K562 (cell line): ENCODE measurements around the gene RRAGD. TPM values are rescaled to one million over a fixed set of nuclear protein-coding genes. Genes with fewer than 3 reads are reported as not detected.

Source experiments
- CAMTA2 ChIP-seq: fragments of 250-450 bp; sonication (Bioruptor Pico); conservative IDR thresholded peaks from 2 replicates; pipeline ENCODE4 v1.5.1; 2022
- CHD2 ChIP-seq: IDR thresholded peaks from 2 replicates; pipeline ENCODE4 v1.6.1; 2011; ENCODE audit warnings: low read depth, low read length
- E2F3 ChIP-seq: fragments of 250-450 bp; sonication (Bioruptor Pico); IDR thresholded peaks from 2 replicates; pipeline ENCODE4 v1.4.0; 2020; ENCODE audit warnings: mild to moderate bottlenecking
- HDAC6 ChIP-seq: IDR thresholded peaks from 2 replicates; pipeline ENCODE4 v1.6.1; 2012; ENCODE audit warnings: low read depth, mild to moderate bottlenecking, control low read depth, inconsistent platforms, low read length, moderate library complexity
- HMG20A ChIP-seq: fragments of 450-650 bp; formaldehyde crosslinking; conservative IDR thresholded peaks from 2 replicates; pipeline ENCODE4 v1.4.0; 2020; ENCODE audit warnings: mild to moderate bottlenecking, mixed read lengths
- JUND ChIP-seq, 2 experiments: IDR thresholded peaks; 2 replicates in 1 of 2; 3 replicates in 1 of 2; pipeline ENCODE4 v1.6.1; 2011; ENCODE audit warnings: borderline replicate concordance in 2 of 2, low read depth in 2 of 2, low read length in 2 of 2, improper control_type of control experiment in 1 of 2, missing biosample characterization in 1 of 2, missing genetic modification characterization in 1 of 2, missing genetic modification reagents in 1 of 2
- KAT2B ChIP-seq: IDR thresholded peaks from one replicate; pipeline ENCODE4 v1.6.1; 2012; ENCODE audit warnings: low read depth, mild to moderate bottlenecking, control low read depth, inconsistent platforms, low read length, moderate library complexity
- KLF6 ChIP-seq: fragments of 250-450 bp; sonication (Bioruptor Pico); IDR thresholded peaks from 2 replicates; pipeline ENCODE4 v1.4.0; 2020; ENCODE audit warnings: mild to moderate bottlenecking, moderate library complexity, borderline replicate concordance
- MBD2 ChIP-seq: sonication (generic); IDR thresholded peaks from 2 replicates; pipeline ENCODE4 v1.6.1; 2016; ENCODE audit warnings: low read depth, borderline replicate concordance
- NONO ChIP-seq, 2 experiments: fragments of 200-400 bp in 1 of 2; fragments of 450-650 bp in 1 of 2; formaldehyde crosslinking in 1 of 2; IDR thresholded peaks; 2 replicates each; pipeline ENCODE4 v1.6.1; 2017; ENCODE audit warnings: low read depth in 2 of 2, mild to moderate bottlenecking in 2 of 2, moderate library complexity in 2 of 2, low read length in 1 of 2
- PRPF4 ChIP-seq: fragments of 200-400 bp; formaldehyde crosslinking; IDR thresholded peaks from one replicate; pipeline ENCODE4 v1.6.1; 2017; ENCODE audit warnings: low read length, low read depth, mild to moderate bottlenecking; ENCODE audit not compliant: insufficient read depth, poor library complexity, severe bottlenecking
- RB1 ChIP-seq: fragments of 450-650 bp; IDR thresholded peaks from 2 replicates; pipeline ENCODE4 v1.6.1; 2017; ENCODE audit warnings: low read depth, mild to moderate bottlenecking
- TCF3 ChIP-seq: sonication (generic); formaldehyde crosslinking; IDR thresholded peaks from 2 replicates; pipeline ENCODE4 v1.4.0; 2020; ENCODE audit warnings: mild to moderate bottlenecking, missing genetic modification reagents
- XRCC5 ChIP-seq: fragments of 200-400 bp; formaldehyde crosslinking; IDR thresholded peaks from 2 replicates; pipeline ENCODE4 v1.6.1; 2017; ENCODE audit warnings: low read depth, mild to moderate bottlenecking, low read length
- ZBTB7A ChIP-seq: IDR thresholded peaks from 2 replicates; pipeline ENCODE4 v1.6.1; 2011; ENCODE audit warnings: low read depth, mild to moderate bottlenecking, low read length, moderate library complexity, borderline replicate concordance; ENCODE audit not compliant: control insufficient read depth
- ZNF175 ChIP-seq: fragments of 200-800 bp; sonication (Bioruptor generic); IDR thresholded peaks from 2 replicates; pipeline ENCODE4 v1.6.1; 2016; ENCODE audit warnings: low read depth, mild to moderate bottlenecking, missing genetic modification characterization, missing compliant biosample characterization
- ZNF408 ChIP-seq: fragments of 250-450 bp; sonication (Bioruptor Pico); IDR thresholded peaks from 2 replicates; pipeline ENCODE4 v1.4.0; 2020; ENCODE audit warnings: low read depth, mild to moderate bottlenecking, moderate library complexity
- ZNF77 ChIP-seq: fragments of 250-450 bp; sonication (Bioruptor Pico); IDR thresholded peaks from 2 replicates; pipeline ENCODE4 v1.5.0; 2020
- polyA plus RNA-seq, 8 experiments: library from polyadenylated mRNA; depleted of rRNA in 4 of 8; stranded (reverse) in 5 of 8; unstranded in 3 of 8; fragments of >200 nt; fragmentation: Nextera tagmentation in 2 of 8; fragmentation: Illumina TruSeq in 1 of 8; extraction: Ambion mirVana in 2 of 8; extraction: Trizol in 1 of 8; gene quantifications; 2 replicates each; pipeline versions ENCODE4 v1.2.1 to v1.2.3, GENCODE V29; 2011 to 2014; ENCODE audit warnings: inconsistent platforms in 1 of 8, missing spikeins in 1 of 8
- total RNA-seq, 7 experiments: library from RNA; depleted of rRNA in 6 of 7; stranded (reverse); fragments of >200 nt in 6 of 7; fragmentation: Illumina TruSeq in 2 of 7; extraction: Trizol in 2 of 7; gene quantifications; 2 replicates each; pipeline versions ENCODE4 v1.2.1 to v1.2.3, GENCODE V29; 2011 to 2021; ENCODE audit warnings: low replicate concordance in 1 of 7
- TF ChIP-seq, protein P1 (sequence below): fragments of 450-650 bp; formaldehyde crosslinking; IDR thresholded peaks from 2 replicates; pipeline ENCODE4 v1.4.0; 2020; ENCODE audit warnings: mild to moderate bottlenecking, mixed read lengths
- TF ChIP-seq, protein P2 (sequence below): fragments of 250-450 bp; sonication (Bioruptor Pico); IDR thresholded peaks from 2 replicates; pipeline ENCODE4 v1.4.0; 2020
- TF ChIP-seq, protein P3 (sequence below): sonication (generic); formaldehyde crosslinking; IDR thresholded peaks from 2 replicates; pipeline ENCODE4 v1.8.1; 2023; ENCODE audit warnings: mild to moderate bottlenecking, missing genetic modification reagents, moderate library complexity
- TF ChIP-seq, protein P4 (sequence below): sonication (generic); formaldehyde crosslinking; IDR thresholded peaks from 2 replicates; pipeline ENCODE4 v1.8.0; 2022; ENCODE audit warnings: mild to moderate bottlenecking, missing genetic modification reagents

The RRAGD gene
- total and polyA plus RNA-seq, 9 of the 15 experiments (the other 6 are each of a cell fraction or from before 2014, with no cell fraction given), result 0.03 to 0.07 (median 0.04) TPM; not detected in 6

DNA sequence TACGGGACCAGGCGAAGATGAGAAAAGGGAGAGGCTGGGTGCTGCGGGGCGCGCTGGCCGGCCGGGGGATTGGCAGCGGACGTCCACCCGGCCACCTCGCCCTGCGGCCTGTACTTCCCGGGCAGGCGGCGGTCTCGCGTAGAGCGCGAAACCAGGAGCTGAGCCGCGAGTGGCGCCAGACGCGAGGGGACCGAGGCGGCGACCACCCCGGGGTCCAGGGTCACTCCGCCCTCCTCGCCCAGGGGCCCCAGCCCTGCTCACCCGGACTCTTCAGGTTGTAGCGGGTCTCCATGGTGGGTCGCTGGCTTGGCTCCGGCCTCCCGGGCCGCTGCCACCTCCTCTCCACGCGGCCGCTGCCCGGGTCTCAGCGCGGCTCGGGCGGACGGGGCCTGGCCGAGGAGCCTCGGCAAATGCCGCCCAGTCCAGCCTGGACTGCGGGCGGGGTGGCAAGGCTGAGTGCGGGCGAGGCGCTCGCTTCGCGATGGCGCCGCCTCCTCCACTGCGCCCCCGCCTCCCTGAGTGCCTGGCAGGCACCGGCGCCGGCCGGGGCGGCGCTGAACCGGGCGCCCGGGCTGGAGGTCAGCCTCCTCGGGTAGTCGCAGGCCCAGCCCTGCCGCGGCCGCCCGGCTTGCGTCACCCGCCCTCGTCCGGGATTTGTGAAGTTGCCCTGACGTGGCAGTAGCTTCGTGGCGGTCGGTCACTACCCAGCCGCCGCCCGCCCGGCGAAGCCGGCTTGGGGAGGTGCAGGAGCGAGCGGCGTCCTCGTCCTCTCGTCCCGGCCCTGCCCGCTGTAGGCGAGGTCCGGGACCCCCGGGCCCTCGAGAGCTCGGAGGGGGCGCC is 59.6 kb downstream of the RRAGD start, which contains the start of gene UBE2J1 (continued):
- TF ChIP-seq, protein P1, sequence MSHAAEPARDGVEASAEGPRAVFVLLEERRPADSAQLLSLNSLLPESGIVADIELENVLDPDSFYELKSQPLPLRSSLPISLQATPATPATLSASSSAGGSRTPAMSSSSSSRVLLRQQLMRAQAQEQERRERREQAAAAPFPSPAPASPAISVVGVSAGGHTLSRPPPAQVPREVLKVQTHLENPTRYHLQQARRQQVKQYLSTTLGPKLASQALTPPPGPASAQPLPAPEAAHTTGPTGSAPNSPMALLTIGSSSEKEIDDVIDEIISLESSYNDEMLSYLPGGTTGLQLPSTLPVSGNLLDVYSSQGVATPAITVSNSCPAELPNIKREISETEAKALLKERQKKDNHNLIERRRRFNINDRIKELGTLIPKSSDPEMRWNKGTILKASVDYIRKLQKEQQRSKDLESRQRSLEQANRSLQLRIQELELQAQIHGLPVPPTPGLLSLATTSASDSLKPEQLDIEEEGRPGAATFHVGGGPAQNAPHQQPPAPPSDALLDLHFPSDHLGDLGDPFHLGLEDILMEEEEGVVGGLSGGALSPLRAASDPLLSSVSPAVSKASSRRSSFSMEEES (CRISPR knock-in tag), result no peak
- TF ChIP-seq ZBTB7A (peak; percentile 12; the same call in 1 of the 2 replicates), RB1 (0 out of 2 replicates have a peak, but pooled peaks have one; percentile 50), CHD2 (0 out of 2 replicates have a peak, but pooled peaks have one; percentile 42), PRPF4 (peak; percentile 20), ZNF77 (CRISPR knock-in tag) (no peak), KAT2B (no peak), ZNF175 (peak; percentile 68; the same call in 1 of the 2 replicates), XRCC5 (no peak), ZNF408 (CRISPR knock-in tag) (no peak), MBD2 (no peak), E2F3 (CRISPR knock-in tag) (no peak), HMG20A (CRISPR knock-in tag) (no peak), JUND (IDR thresholded peaks at IDR 0.05; ENCODE audit: borderline replicate concordance, low read depth, low read length) (peak; percentile 68), JUND (tag; IDR thresholded peaks at IDR 0.05; ENCODE audit: borderline replicate concordance, low read depth, low read length) (peak; percentile 46; the same call in 1 of the 3 replicates), HDAC6 (no peak), CAMTA2 (CRISPR knock-in tag) (no peak), KLF6 (CRISPR knock-in tag) (no peak; the same call in 1 of the 2 replicates), NONO (IDR thresholded peaks at IDR 0.05; ENCODE audit: low read depth in 2 of 2, low read length in 1 of 2) (peak; percentile 54 to 95; a peak in 3 of 4 replicates), TCF3 (CRISPR knock-in tag) (0 out of 2 replicates have a peak, but pooled peaks have one; percentile 29)
- TF ChIP-seq, protein P2, sequence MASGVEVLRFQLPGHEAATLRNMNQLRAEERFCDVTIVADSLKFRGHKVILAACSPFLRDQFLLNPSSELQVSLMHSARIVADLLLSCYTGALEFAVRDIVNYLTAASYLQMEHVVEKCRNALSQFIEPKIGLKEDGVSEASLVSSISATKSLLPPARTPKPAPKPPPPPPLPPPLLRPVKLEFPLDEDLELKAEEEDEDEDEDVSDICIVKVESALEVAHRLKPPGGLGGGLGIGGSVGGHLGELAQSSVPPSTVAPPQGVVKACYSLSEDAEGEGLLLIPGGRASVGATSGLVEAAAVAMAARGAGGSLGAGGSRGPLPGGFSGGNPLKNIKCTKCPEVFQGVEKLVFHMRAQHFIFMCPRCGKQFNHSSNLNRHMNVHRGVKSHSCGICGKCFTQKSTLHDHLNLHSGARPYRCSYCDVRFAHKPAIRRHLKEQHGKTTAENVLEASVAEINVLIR (CRISPR knock-in tag), result peak; percentile 26; the same call in 1 of the 2 replicates
- TF ChIP-seq, protein P3, sequence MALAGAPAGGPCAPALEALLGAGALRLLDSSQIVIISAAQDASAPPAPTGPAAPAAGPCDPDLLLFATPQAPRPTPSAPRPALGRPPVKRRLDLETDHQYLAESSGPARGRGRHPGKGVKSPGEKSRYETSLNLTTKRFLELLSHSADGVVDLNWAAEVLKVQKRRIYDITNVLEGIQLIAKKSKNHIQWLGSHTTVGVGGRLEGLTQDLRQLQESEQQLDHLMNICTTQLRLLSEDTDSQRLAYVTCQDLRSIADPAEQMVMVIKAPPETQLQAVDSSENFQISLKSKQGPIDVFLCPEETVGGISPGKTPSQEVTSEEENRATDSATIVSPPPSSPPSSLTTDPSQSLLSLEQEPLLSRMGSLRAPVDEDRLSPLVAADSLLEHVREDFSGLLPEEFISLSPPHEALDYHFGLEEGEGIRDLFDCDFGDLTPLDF, result peak; percentile 52; the same call in 1 of the 2 replicates
- TF ChIP-seq, protein P4, sequence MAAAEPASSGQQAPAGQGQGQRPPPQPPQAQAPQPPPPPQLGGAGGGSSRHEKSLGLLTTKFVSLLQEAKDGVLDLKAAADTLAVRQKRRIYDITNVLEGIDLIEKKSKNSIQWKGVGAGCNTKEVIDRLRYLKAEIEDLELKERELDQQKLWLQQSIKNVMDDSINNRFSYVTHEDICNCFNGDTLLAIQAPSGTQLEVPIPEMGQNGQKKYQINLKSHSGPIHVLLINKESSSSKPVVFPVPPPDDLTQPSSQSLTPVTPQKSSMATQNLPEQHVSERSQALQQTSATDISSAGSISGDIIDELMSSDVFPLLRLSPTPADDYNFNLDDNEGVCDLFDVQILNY (CRISPR knock-in tag), result peak; percentile 87; the same call in 1 of the 2 replicates
